Measurements from ENCODE around the gene CELF4. TPM values are rescaled to one million over a fixed set of nuclear protein-coding genes. Genes with fewer than 3 reads are reported as not detected.

CELF4 gene
- total RNA-seq, 2 experiments from 2014 or later: not detected

DNA sequence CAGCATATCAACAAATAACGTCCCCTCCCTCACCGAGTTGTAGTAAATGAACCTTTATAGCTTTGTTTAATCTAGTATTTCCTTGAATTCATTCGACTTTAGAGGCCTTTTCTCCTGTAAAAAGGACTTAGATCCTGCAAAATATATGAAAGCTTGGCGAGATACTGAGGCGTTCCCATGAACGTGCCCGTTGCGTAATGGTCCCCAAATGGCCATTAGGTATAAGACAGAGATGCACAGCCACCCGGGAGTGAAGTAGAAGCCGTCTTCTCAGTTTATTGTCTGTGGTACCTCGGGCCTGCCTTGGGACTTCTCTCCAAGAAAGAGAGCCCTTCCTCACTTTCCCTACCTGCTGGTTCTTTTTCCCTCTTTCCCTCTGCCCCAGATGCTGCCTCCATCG, 310.6 kb downstream of the CELF4 start:
- DNase-seq: no peak
- Mint-ChIP-seq H3K36me3 (no peaks in the 10 kb centered on the region), H3K4me1 (peaks cover 2% of the 10 kb centered on the region), H3K27me3 (peaks cover 56% of the 10 kb centered on the region), H3K4me3 (no peak overlapping the region), H3K27ac (no peak overlapping the region), H3K9me3 (no peaks in the 10 kb centered on the region)

DNA sequence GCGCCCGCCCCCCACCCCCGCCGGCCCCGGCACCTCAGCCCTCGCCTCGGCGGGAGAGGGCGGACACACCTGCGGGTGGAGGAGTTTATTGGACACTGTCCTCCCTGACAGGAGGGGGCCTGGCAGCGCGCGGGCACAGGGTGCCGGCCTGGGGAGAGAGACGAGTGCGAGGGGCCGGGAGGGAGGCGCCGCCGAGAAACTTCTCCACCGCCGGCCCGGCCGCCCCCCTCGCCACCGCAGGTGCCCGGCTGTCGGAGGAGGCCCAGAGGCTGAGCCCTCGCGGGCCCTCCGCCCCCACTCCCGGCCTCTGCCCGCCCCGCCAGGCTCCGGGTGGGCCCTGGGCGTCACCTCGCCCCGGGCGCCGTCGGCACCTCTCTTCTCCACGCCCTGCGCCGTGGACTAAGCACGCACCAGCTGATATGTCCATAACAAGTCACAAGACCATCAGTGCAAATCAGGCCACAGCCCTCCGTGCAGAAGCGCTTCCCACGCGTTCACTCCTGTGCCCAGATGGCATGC, 311.3 kb downstream of the CELF4 start:
- H3K36me3 Mint-ChIP-seq: no peaks in the 10 kb centered on the region
- H3K4me1 Mint-ChIP-seq: peaks cover 2% of the 10 kb centered on the region
- no peak for DNase-seq
- no peaks in the 10 kb centered on the region for H3K9me3 Mint-ChIP-seq
- peaks cover 56% of the 10 kb centered on the region for H3K27me3 Mint-ChIP-seq
- peak overlapping the region; percentile 46 for H3K4me3 Mint-ChIP-seq
- no peak overlapping the region for H3K27ac Mint-ChIP-seq

DNA sequence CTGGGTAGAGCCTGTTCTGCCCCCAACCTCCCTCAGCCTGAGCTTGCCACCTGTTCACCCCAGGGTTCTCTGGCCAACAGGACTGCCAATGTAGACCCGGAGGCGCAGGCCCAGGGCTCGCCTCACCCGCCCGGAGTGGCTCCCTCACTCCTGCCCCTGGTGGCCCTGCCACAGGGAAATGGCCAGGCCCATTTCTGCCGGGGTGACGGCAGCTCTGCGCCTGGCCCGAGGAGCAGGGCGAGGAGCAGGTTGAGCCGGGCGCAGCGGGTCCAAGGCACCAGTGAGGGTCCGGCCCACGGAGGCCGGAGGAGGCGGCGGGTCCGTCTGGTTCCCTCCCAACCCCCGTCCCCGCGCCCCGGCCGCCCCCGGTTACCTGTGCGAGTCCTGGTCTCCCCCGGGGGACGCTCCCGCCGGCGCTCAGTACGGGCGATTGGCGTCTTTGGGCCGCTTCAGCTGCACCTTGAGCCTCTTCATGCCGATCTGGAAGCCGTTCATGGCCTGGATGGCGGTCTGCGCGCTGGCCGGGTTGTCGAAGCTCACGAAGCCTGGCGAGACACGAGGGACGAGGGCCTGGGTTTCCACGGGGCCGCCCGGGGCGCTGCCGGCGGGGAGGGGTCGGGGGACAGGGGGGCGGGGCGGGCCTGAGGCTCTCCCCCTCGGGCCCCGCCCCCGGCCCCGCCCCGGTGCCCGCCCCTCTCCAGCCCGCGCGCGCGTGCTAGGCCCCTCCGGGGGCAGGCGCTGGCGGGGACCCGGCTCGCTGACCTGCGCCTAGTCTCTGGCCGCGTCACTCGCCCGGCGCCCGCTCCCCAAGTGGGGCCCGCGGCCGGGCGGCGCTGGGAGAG, 312.0 kb downstream of the CELF4 start:
- peak overlapping the region; percentile 55 for H3K4me3 Mint-ChIP-seq
- no peaks in the 10 kb centered on the region for H3K9me3 Mint-ChIP-seq
- H3K4me1 Mint-ChIP-seq: peaks cover 2% of the 10 kb centered on the region
- DNase-seq: peak; percentile 14
- peaks cover 54% of the 10 kb centered on the region for H3K27me3 Mint-ChIP-seq
- H3K27ac Mint-ChIP-seq: no peak overlapping the region
- no peaks in the 10 kb centered on the region for H3K36me3 Mint-ChIP-seq

DNA sequence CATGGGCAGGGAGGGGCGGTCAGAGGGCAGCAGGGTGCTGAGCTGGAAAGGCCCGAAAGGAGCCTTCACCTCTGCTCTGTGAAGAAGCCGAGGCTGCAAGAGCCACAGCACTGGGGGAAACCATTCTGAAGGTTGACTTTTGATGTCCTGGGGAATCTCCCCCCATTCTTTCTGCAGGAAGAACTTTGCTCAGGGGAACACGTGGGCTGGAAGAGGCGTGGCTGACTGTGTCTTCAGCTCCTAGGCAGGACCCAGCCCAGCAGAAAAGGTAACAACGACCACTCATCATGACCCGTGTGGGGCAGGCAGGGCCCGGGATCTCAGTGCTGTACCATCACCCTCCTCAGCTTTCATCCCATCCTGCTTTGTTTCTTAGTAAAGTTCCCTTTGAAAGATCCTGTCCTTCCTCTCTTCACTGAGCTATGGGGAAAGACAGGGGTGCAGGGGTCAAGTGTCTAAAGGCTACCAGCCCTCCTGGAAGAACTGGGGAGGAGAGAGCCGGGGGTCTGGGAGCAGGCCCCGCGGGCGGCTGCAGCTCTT, 312.7 kb downstream of the CELF4 start:
- no peak for DNase-seq
- no peaks in the 10 kb centered on the region for H3K9me3 Mint-ChIP-seq
- H3K4me3 Mint-ChIP-seq: peak overlapping the region; percentile 36
- H3K36me3 Mint-ChIP-seq: no peaks in the 10 kb centered on the region
- peaks cover 49% of the 10 kb centered on the region for H3K27me3 Mint-ChIP-seq
- no peak overlapping the region for H3K27ac Mint-ChIP-seq
- peaks cover 2% of the 10 kb centered on the region for H3K4me1 Mint-ChIP-seq

DNA sequence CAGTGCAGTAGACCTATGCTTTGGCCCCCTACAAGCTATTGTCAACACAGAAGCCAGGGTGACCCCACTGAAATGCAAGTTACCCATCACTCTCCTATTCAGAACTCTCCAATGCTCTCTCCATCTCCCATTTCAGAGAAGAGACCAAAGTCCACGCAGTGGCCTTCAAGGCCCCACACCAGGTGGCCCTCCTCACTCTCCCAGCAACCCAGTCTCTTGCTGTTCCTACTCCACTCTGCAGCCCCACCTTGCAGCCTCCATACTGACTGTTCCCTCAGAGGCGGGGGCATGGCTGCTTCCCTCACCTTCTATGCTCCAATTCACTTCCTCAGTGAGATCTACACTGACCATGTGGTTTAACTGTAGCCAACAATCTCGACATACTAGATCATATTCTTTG, 313.3 kb downstream of the CELF4 start:
- no peaks in the 10 kb centered on the region for H3K9me3 Mint-ChIP-seq
- no peak overlapping the region for H3K4me3 Mint-ChIP-seq
- H3K4me1 Mint-ChIP-seq: peaks cover 2% of the 10 kb centered on the region
- DNase-seq: no peak
- H3K36me3 Mint-ChIP-seq: no peaks in the 10 kb centered on the region
- no peak overlapping the region for H3K27ac Mint-ChIP-seq
- H3K27me3 Mint-ChIP-seq: peaks cover 49% of the 10 kb centered on the region

DNA sequence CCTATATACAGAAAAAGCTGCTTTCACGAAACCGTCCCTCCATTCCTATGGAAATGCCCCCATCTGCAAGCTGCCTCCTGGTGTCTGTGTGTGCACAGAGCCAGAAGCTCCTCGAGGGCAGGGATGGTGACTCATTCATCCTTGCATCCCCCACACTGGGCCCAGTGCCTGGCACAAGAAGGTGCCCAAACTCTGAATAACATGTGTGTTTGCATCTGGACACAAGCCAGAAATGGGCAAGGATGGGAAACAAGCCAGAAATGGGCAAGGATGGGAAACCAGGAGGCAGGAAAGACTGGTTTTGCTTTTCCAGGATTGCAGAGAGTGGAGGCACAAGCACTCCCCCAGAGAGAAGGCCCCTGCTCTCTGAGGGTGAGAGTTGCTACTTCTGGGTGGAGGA, 313.9 kb downstream of the CELF4 start:
- Mint-ChIP-seq H3K27ac (no peak overlapping the region), H3K4me3 (no peak overlapping the region), H3K27me3 (peaks cover 53% of the 10 kb centered on the region), H3K9me3 (no peaks in the 10 kb centered on the region), H3K36me3 (no peaks in the 10 kb centered on the region), H3K4me1 (peaks cover 2% of the 10 kb centered on the region)
- no peak for DNase-seq

DNA sequence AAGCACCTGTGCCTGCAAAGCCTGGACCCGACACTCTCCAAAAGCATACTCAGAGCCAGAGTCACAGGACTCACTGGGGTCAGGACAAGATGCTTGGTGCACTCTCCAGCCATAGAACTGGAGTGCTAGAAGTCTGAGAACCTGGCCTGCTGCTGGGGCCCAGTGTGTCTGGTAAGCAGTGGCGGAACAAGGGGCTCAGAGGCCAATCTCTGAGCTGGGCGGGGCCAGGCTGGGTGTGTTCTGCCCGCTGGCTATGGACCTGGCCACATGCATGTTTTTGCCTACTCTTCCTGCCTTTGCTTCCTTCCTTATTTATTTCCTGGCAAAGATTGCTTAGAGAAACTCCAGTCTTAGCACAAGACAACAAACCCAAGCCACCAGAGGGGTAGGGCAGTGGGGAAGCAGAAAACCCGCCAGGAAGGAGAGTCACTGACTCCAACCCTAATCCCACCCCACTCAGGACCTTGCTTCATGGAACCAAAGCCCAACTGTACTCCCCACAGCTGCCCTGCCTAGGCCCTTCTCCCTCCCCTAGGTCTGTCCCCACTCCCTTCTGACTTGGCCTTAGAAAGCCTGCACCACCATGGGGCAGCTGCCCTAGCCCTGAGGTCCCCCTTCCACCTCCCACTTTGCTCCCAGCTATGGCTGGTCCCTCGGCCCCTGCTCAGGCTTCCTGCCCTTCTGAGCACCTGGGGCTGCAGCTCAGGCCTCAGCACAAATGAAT, 315.5 kb downstream of the CELF4 start:
- H3K4me1 Mint-ChIP-seq: peaks cover 2% of the 10 kb centered on the region
- no peaks in the 10 kb centered on the region for H3K36me3 Mint-ChIP-seq
- DNase-seq: no peak
- peaks cover 55% of the 10 kb centered on the region for H3K27me3 Mint-ChIP-seq
- no peak overlapping the region for H3K27ac Mint-ChIP-seq
- H3K4me3 Mint-ChIP-seq: no peak overlapping the region
- H3K9me3 Mint-ChIP-seq: no peaks in the 10 kb centered on the region

DNA sequence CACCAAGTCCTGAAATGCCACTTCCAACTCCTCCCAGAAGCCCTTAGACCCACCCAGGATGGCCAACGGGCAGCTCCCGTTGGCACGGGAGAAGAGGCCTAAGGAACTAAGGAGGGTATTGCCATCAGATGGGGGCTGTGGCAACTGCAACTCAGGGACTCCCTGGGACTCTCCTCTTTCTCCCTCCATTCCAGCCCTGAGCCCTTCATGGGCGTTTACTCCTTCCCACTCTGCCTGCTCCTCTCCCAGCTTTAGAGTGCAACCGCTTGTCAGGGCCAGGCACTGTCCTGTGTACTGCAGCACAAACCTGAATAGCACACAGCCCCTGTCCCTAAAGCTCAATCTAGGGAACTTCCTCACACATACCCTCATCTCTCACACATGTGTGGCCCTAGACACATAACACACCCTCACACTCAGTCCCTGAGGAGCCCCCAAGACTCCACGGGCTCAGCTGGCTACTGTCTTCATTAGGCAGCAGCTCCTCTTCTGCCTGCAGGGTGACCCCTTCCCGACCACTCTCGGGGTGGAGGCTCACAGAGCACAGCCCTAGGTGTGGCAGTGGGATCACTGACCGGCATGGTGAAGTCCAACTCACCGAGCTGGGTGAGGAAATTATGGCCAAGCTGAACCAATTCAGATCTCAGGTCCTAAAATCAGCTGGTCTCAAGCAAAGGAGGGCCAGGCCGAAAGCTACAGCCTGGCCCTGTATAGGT, 316.3 kb downstream of the CELF4 start:
- Mint-ChIP-seq H3K9me3 (no peaks in the 10 kb centered on the region), H3K4me1 (no peaks in the 10 kb centered on the region), H3K4me3 (no peak overlapping the region), H3K27me3 (peaks cover 54% of the 10 kb centered on the region), H3K27ac (no peak overlapping the region), H3K36me3 (peaks cover 2% of the 10 kb centered on the region)
- DNase-seq: no peak

DNA sequence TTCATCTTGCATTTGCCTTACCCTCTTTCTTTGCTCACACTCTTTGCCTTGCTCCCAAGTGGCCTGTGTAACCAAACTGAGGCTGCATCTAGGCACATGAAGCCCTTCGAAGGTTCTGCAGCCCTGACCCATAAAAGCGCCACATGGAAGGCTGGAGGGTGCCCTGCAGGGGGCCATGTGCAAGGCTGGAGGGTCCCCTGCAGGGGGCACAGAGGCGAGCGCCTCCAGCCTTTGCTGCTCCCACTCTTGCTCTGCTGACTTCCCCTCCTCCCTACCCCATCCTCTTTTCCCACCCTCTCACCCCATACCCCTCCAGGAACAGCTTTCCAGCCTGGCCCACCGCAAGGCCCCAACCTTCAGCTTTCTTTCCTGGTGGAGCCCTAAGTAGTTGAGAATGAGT, 317.3 kb downstream of the CELF4 start:
- Mint-ChIP-seq H3K9me3 (no peaks in the 10 kb centered on the region), H3K36me3 (peaks cover 4% of the 10 kb centered on the region), H3K4me1 (peaks cover 3% of the 10 kb centered on the region), H3K27ac (no peak overlapping the region), H3K4me3 (no peak overlapping the region), H3K27me3 (peaks cover 62% of the 10 kb centered on the region)
- no peak for DNase-seq

DNA sequence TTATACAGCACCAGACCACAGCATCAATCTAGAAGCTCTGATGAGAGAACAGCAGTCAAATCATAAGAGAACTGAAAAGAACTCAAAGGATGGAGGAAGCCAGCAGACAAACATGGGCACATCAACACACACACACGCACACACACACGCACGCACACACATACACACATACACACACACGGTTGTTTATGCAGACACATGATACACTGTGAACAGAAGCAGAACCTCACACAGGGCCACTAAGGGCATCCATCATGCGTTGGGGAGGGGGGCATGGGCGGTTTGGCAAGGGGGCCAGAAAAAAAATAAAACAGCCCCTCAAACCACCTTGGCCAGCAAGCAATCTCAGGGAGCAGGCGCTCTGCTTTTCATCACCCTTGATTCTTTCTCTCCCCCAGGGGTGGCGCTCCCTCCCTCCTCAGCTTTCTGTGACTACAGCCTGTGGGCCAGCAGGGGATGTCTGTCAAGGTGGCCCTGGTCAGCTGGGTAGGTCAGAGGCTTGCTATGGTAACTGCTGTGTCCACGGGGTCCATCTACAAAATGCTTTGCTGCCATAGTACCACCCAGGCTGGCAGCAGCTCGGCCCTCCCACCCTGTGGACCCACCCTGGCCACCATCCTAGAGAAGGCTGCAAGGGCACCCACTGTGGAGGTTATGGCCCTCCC, 318.0 kb downstream of the CELF4 start:
- peaks cover 3% of the 10 kb centered on the region for H3K4me1 Mint-ChIP-seq
- DNase-seq: no peak
- H3K36me3 Mint-ChIP-seq: peaks cover 4% of the 10 kb centered on the region
- peaks cover 63% of the 10 kb centered on the region for H3K27me3 Mint-ChIP-seq
- H3K27ac Mint-ChIP-seq: no peak overlapping the region
- no peak overlapping the region for H3K4me3 Mint-ChIP-seq
- H3K9me3 Mint-ChIP-seq: no peaks in the 10 kb centered on the region

DNA sequence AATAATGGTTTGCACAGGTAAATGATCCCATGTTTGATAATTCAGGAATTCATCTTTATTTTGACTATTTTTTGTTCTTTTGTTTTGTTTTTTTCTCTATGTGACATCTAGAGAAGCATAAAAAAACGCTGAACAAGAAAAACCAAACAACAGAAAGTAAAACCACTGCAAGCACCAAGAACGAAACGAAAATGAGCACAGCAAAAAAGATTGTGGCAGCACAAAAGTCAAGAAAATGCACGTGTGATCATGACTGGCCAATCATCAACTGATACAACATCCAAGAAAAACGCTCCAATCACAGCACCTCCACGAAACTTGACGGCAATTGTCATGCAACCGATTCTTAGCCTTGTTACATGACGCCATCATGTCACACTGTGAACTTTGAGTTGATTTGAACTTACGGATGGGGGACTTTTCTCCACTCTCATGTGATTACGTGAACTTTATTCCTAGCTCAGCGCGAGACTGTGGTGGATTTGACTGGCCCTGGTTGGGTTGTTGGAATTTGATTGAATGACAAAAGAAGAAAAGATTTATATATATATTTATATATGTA, 318.7 kb downstream of the CELF4 start:
- peaks cover 61% of the 10 kb centered on the region for H3K27me3 Mint-ChIP-seq
- H3K4me3 Mint-ChIP-seq: no peak overlapping the region
- H3K4me1 Mint-ChIP-seq: peaks cover 3% of the 10 kb centered on the region
- no peak overlapping the region for H3K27ac Mint-ChIP-seq
- no peak for DNase-seq
- H3K9me3 Mint-ChIP-seq: no peaks in the 10 kb centered on the region
- H3K36me3 Mint-ChIP-seq: peaks cover 4% of the 10 kb centered on the region

DNA sequence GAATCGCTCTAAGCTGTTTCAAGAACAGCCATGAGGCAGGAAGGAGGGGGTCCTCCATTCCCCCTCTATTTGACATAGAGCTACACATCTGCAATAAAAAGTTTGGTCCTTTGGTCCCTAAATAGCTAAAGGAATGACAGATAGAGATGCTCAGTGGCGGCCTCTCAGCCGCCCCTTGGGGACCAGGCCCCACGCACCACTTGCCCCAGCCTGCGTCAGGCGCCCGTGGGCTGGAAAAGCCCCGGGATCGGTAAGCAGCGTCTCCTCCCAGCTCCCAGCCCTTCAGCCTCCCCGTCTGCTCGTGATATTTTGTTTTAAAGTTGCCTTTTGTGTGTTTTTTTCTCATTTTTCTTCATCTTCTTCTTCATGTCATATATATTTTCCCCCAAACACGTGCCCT, 321.0 kb downstream of the CELF4 start:
- Mint-ChIP-seq H3K27me3 (peaks cover 56% of the 10 kb centered on the region), H3K27ac (no peak overlapping the region), H3K4me1 (peaks cover 3% of the 10 kb centered on the region), H3K4me3 (no peak overlapping the region), H3K36me3 (peaks cover 4% of the 10 kb centered on the region), H3K9me3 (no peaks in the 10 kb centered on the region)
- no peak for DNase-seq

DNA sequence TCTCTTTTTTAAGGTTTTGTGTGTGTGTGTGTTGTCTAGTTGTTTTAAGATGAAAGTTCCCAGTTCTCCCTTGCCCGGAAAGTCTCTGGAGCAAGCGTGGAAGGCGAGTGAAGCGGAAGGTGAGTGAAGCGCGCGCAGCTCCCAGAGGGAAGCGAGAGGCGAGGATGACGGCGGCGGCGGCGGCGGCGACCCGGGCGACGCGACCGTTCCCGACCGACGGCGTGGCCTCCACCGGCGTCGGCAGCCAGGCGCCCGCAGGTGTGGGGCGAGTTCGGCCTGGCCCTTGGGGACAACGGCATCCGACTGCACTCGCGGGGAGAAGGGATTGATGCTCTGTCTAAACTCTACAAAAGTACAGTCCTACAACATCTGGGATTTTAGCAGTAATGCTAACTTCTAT, 321.9 kb downstream of the CELF4 start:
- no peak overlapping the region for H3K27ac Mint-ChIP-seq
- no peaks in the 10 kb centered on the region for H3K9me3 Mint-ChIP-seq
- H3K4me3 Mint-ChIP-seq: no peak overlapping the region
- no peak for DNase-seq
- H3K27me3 Mint-ChIP-seq: peaks cover 56% of the 10 kb centered on the region
- peaks cover 4% of the 10 kb centered on the region for H3K36me3 Mint-ChIP-seq
- H3K4me1 Mint-ChIP-seq: peaks cover 3% of the 10 kb centered on the region

DNA sequence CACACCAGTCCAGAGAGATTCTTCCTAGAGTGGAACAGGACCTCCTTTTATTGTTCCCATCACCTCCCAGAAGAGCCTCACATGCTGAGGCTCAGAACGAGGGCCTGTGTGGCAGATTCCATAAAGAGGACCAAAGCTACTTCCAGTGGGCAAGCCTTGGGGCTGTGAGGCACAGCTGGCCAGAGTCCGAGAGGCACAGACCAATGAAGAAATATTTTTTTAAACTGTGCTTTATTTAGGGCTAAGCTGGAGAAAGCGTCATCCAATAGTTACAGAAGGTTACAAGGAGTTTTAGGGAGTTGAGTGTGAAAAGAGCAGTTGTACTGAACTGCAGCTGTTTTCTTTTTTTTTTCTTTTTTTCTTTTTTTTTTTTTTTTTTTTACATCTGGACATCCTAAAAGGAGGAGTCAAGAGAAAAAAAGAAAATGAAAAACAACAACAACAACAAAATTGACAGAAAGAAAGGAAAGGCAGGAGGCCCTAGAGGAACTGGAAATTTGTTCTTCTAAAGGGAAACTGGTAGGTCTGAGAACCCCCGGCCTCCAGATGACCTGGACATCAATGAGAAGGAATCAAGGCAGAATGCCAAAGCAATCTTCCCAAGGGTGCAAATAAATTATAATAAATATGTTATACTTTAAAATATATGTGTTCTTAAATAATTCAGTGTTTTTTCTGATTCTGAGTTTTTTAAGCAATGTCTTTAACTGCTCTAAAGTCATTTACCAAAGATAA, 322.6 kb downstream of the CELF4 start:
- H3K27ac Mint-ChIP-seq: no peak overlapping the region
- peaks cover 53% of the 10 kb centered on the region for H3K27me3 Mint-ChIP-seq
- H3K9me3 Mint-ChIP-seq: no peaks in the 10 kb centered on the region
- peaks cover 3% of the 10 kb centered on the region for H3K4me1 Mint-ChIP-seq
- peaks cover 4% of the 10 kb centered on the region for H3K36me3 Mint-ChIP-seq
- DNase-seq: no peak
- no peak overlapping the region for H3K4me3 Mint-ChIP-seq
